ENCODE measurements around the gene MBTPS1.

MBTPS1 gene

GRCh38 chr16:84143081-84143480 is 26.3 kb upstream of the MBTPS1 start:
- no peak for DNase-seq
- H3K27me3 Mint-ChIP-seq, result peaks cover 3% of the 10 kb centered on the region
- no peaks in the 10 kb centered on the region for H3K9me3 Mint-ChIP-seq
- peaks cover 43% of the 10 kb centered on the region for H3K4me1 Mint-ChIP-seq
- peak overlapping the region; percentile 93 for H3K4me3 Mint-ChIP-seq
- ATAC-seq, result no peak
- no peak overlapping the region for H3K27ac Mint-ChIP-seq
- H3K36me3 Mint-ChIP-seq (ENCODE audit: low read depth), result no peaks in the 10 kb centered on the region

GRCh38 chr16:84141143-84141670 is 24.5 kb upstream of the MBTPS1 start:
- no peak for ATAC-seq
- Mint-ChIP-seq H3K4me1 (peaks cover 61% of the 10 kb centered on the region), H3K4me3 (no peak overlapping the region), H3K36me3 (ENCODE audit: low read depth) (no peaks in the 10 kb centered on the region), H3K27me3 (no peaks in the 10 kb centered on the region), H3K9me3 (no peaks in the 10 kb centered on the region), H3K27ac (no peak overlapping the region)
- DNase-seq, result no peak

- DNase-seq (no peak), ATAC-seq (no peak)
- Mint-ChIP-seq H3K4me1 (peaks cover 67% of the 10 kb centered on the region), H3K27me3 (no peaks in the 10 kb centered on the region), H3K27ac (peak overlapping the region; percentile 79), H3K36me3 (ENCODE audit: low read depth) (peaks cover 2% of the 10 kb centered on the region), H3K4me3 (no peak overlapping the region), H3K9me3 (no peaks in the 10 kb centered on the region)
Observed at GRCh38 chr16:84139628-84140258, 23.0 kb upstream of the MBTPS1 start.

GRCh38 chr16:84138824-84139627 is 22.3 kb upstream of the MBTPS1 start:
- Mint-ChIP-seq H3K36me3 (ENCODE audit: low read depth) (peaks cover 2% of the 10 kb centered on the region), H3K27me3 (no peaks in the 10 kb centered on the region), H3K4me1 (peaks cover 63% of the 10 kb centered on the region), H3K27ac (peak overlapping the region; percentile 79), H3K9me3 (no peaks in the 10 kb centered on the region), H3K4me3 (peak overlapping the region; percentile 62)
- DNase-seq (peak; percentile 35), ATAC-seq (peak; percentile 93)

- ATAC-seq, result no peak
- H3K4me1 Mint-ChIP-seq, result peaks cover 62% of the 10 kb centered on the region
- no peaks in the 10 kb centered on the region for H3K27me3 Mint-ChIP-seq
- H3K9me3 Mint-ChIP-seq, result no peaks in the 10 kb centered on the region
- no peak for DNase-seq
- peaks cover 2% of the 10 kb centered on the region for H3K36me3 Mint-ChIP-seq (ENCODE audit: low read depth)
- peak overlapping the region; percentile 62 for H3K4me3 Mint-ChIP-seq
- H3K27ac Mint-ChIP-seq, result peak overlapping the region; percentile 79
Observed at GRCh38 chr16:84138500-84138823, 21.7 kb upstream of the MBTPS1 start.

GRCh38 chr16:84137769-84138357 is 21.1 kb upstream of the MBTPS1 start:
- Mint-ChIP-seq H3K27ac (peak overlapping the region; percentile 79), H3K9me3 (no peaks in the 10 kb centered on the region), H3K36me3 (ENCODE audit: low read depth) (peaks cover 2% of the 10 kb centered on the region), H3K4me3 (peak overlapping the region; percentile 43), H3K4me1 (peaks cover 59% of the 10 kb centered on the region), H3K27me3 (no peaks in the 10 kb centered on the region)
- DNase-seq, result no peak
- ATAC-seq, result no peak

- Mint-ChIP-seq H3K4me3 (no peak overlapping the region), H3K27me3 (no peaks in the 10 kb centered on the region), H3K4me1 (peaks cover 61% of the 10 kb centered on the region), H3K27ac (peak overlapping the region; percentile 79), H3K36me3 (ENCODE audit: low read depth) (peaks cover 2% of the 10 kb centered on the region), H3K9me3 (no peaks in the 10 kb centered on the region)
- DNase-seq (no peak), ATAC-seq (peak; percentile 45)
Observed at GRCh38 chr16:84137287-84137686, 20.5 kb upstream of the MBTPS1 start.

GRCh38 chr16:84136331-84137125 is 19.8 kb upstream of the MBTPS1 start:
- peaks cover 2% of the 10 kb centered on the region for H3K36me3 Mint-ChIP-seq (ENCODE audit: low read depth)
- peak overlapping the region; percentile 15 for H3K4me3 Mint-ChIP-seq
- no peaks in the 10 kb centered on the region for H3K9me3 Mint-ChIP-seq
- peaks cover 58% of the 10 kb centered on the region for H3K4me1 Mint-ChIP-seq
- peak; percentile 35 for ATAC-seq
- H3K27me3 Mint-ChIP-seq, result no peaks in the 10 kb centered on the region
- peak overlapping the region; percentile 79 for H3K27ac Mint-ChIP-seq
- no peak for DNase-seq

- peaks cover 30% of the 10 kb centered on the region for H3K4me1 Mint-ChIP-seq
- H3K27ac Mint-ChIP-seq, result no peak overlapping the region
- peaks cover 12% of the 10 kb centered on the region for H3K36me3 Mint-ChIP-seq (ENCODE audit: low read depth)
- no peak overlapping the region for H3K4me3 Mint-ChIP-seq
- ATAC-seq (no peak), DNase-seq (no peak)
- no peaks in the 10 kb centered on the region for H3K27me3 Mint-ChIP-seq
- H3K9me3 Mint-ChIP-seq, result no peaks in the 10 kb centered on the region
Observed at GRCh38 chr16:84132527-84133285, 16.0 kb upstream of the MBTPS1 start.

- H3K4me3 Mint-ChIP-seq, result no peak overlapping the region
- no peak overlapping the region for H3K27ac Mint-ChIP-seq
- H3K36me3 Mint-ChIP-seq (ENCODE audit: low read depth), result peaks cover 18% of the 10 kb centered on the region
- no peak for DNase-seq
- no peaks in the 10 kb centered on the region for H3K27me3 Mint-ChIP-seq
- H3K4me1 Mint-ChIP-seq, result peaks cover 14% of the 10 kb centered on the region
- no peaks in the 10 kb centered on the region for H3K9me3 Mint-ChIP-seq
- no peak for ATAC-seq
Observed at GRCh38 chr16:84131117-84131516, 14.4 kb upstream of the MBTPS1 start.

- DNase-seq, result no peak
- Mint-ChIP-seq H3K9me3 (no peaks in the 10 kb centered on the region), H3K4me1 (peaks cover 5% of the 10 kb centered on the region), H3K4me3 (no peak overlapping the region), H3K27ac (no peak overlapping the region), H3K27me3 (no peaks in the 10 kb centered on the region), H3K36me3 (ENCODE audit: low read depth) (peaks cover 15% of the 10 kb centered on the region)
- ATAC-seq, result no peak
Observed at GRCh38 chr16:84124257-84125073, 7.7 kb upstream of the MBTPS1 start.

- Mint-ChIP-seq H3K27ac (no peak overlapping the region), H3K27me3 (no peaks in the 10 kb centered on the region), H3K4me3 (no peak overlapping the region), H3K36me3 (ENCODE audit: low read depth) (peaks cover 6% of the 10 kb centered on the region), H3K4me1 (peaks cover 20% of the 10 kb centered on the region), H3K9me3 (no peaks in the 10 kb centered on the region)
- ATAC-seq, result no peak
- no peak for DNase-seq
Observed at GRCh38 chr16:84121007-84121406, 4.3 kb upstream of the MBTPS1 start.

- ATAC-seq, result no peak
- Mint-ChIP-seq H3K4me3 (no peak overlapping the region), H3K27ac (no peak overlapping the region), H3K27me3 (no peaks in the 10 kb centered on the region), H3K9me3 (no peaks in the 10 kb centered on the region), H3K36me3 (ENCODE audit: low read depth) (peaks cover 6% of the 10 kb centered on the region), H3K4me1 (peaks cover 28% of the 10 kb centered on the region)
- DNase-seq, result no peak
Observed at GRCh38 chr16:84120023-84120422, 3.3 kb upstream of the MBTPS1 start.

All from activated naive CD8-positive, alpha-beta T cell treated with anti-CD3 and anti-CD28 coated beads, Interleukin-2, amount 50 U/mL, for 24 hours (primary cell).